Measurements from ENCODE around the gene GLOD5.
A peak's percentile ranks its signal among the peaks of the same experiment; 100 is the strongest.
"Not testable (repeated sequence)": the region's sequence is repeated elsewhere in the genome, so short reads cannot be mapped to it uniquely, and the experiment has no call there.

GLOD5 gene

DNA sequence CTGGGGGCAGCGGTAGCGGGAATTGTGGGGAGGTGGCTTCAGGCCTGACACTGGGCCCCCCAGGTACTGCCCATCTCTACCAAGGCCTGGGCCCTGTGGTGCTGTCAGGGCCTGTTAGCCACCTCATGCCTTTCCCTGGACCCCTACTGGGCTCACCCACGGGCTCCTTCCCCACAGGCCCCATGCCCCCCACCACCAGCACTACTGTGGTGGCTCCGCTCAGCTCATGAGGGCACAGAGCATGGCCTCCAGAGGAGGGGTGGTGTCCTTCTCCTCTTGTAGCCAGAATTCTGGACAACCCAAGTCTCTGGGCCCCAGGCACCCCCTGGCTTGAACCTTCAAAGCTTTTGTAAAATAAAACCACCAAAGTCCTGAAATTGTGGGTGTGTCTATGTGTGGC, 32.4 kb downstream of the GLOD5 start:
- DNase-seq (ENCODE audit: low spot score): no peak

- DNase-seq (ENCODE audit: low spot score): no peak
Measured at GRCh38 chrX:48794340-48794910, 32.9 kb downstream of the GLOD5 start.

GRCh38 chrX:48794911-48795515, 33.5 kb downstream of the GLOD5 start:
- no peak for DNase-seq (ENCODE audit: low spot score)

- no peak for DNase-seq (ENCODE audit: low spot score)
Measured at GRCh38 chrX:48798318-48798717, 36.8 kb downstream of the GLOD5 start.

GRCh38 chrX:48800574-48801279, 39.2 kb downstream of the GLOD5 start:
- DNase-seq (ENCODE audit: low spot score): no peak

DNA sequence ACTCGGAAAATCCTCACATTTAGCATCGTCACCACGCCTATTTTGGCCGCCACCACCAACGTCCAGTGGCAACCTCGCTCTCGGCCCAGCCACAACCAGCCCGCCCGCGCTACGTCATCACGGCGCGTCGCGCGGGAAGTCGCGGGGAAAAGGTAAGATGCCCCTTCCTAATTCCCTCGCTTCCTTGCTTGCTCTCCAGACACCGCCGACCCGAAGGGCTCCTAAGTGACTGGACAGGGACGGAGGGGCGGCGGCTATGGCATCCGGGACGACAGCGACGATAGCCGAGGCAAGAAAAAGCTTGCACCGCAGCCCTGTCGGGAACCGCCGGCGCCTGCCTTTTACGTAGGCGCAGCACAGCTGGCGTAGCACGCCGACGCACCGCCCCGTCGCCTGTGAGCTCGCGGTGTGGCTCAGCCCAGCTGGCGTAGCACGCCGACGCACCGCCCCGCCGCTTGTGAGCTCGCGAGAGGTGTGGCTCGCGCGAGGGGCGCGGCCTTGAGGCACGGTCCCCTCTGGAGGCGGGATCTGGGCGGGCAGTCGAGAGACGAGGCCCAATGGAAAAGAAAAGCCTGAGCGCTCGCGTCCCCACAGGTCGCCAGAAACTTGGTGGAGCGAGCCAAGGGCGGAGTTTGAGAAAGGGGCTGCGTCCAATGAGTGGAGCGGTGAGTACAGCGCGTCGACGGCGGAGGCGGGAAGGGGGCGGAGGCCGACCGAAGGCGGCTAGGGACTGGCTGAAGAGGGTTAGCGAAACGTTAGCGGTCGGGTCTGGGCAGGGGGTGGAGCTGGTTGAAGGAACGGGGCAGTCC, 39.9 kb downstream of the GLOD5 start, which contains the start of gene HDAC6:
Gene HDAC6 (plus strand): TSS at position 788 of the 809 bp plus-strand sequence. CDS start 626 bp downstream, outside the sequence.
- DNase-seq (ENCODE audit: low spot score): peak; percentile 98

DNA sequence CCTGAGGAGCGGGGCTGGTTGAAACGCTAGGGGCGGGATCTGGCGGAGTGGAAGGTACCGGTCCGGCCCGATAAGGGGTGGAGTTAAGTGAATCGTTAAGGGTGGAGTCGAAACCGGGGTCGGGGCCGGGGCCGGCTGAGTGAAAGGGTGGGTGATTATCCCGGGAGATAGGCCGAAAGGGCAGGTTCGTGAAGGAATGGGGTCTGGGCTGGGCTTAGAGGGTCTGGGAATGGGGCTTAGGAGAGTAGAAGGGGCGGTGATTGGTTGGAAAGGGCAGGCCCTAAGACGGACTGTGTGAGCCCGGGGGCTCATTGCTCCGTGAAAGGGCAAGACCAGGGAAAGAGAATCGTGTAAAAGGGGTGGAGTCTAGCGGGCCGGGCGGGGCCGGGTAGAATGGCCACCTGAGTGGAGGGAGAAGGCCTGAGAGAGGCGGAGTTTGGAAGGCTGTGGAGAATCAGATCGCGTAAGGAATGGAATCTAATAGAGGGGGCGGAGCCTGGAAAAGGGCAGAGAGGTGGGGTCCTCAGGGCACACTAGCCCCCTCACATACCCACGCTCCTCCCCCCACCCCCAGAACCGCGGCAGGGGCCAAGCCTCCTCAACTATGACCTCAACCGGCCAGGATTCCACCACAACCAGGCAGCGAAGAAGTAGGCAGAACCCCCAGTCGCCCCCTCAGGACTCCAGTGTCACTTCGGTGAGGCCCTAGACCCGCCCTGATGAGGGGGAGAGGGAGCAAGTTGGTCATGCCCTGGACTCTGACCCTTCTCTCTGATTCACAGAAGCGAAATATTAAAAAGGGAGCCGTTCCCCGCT, 40.8 kb downstream of the GLOD5 start:
- DNase-seq (ENCODE audit: low spot score): peak; percentile 84

GRCh38 chrX:48802905-48803200, 41.3 kb downstream of the GLOD5 start:
- no peak for DNase-seq (ENCODE audit: low spot score)

DNA sequence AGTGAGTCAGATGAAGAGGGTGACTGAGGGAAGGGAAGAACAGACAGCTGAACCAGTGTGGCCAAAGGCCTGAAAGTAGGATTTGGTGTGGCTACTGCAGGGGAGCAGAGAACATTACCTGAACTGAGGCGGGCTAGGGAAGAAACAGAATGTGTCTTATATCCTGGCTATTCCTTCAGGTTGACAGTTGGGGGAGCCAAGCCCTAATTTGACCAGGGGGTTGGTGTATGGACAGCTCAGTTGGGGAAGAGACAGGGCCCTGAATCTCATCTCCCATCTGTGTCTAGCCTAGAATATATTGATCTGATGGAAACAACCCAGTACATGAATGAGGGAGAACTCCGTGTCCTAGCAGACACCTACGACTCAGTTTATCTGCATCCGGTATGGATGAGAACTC, 44.5 kb downstream of the GLOD5 start:
- peak; percentile 4 for DNase-seq (ENCODE audit: low spot score)

GRCh38 chrX:48813644-48814043, 52.1 kb downstream of the GLOD5 start:
- no peak for DNase-seq (ENCODE audit: low spot score)

DNA sequence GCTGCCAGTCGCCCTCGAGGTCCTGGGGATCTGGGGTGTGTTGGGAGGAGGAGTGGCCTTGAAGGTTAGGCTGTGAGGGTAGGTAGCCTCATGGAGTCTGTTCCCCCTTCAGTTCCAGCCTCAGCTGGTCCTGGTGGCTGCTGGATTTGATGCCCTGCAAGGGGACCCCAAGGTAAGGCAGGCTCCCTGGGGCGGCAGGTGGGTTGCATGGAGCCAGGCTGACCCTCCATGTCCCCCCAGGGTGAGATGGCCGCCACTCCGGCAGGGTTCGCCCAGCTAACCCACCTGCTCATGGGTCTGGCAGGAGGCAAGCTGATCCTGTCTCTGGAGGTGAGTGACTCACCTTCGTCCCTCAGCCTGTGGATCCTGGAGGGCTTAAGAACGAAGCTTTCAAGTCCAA, 53.2 kb downstream of the GLOD5 start:
- no peak for DNase-seq (ENCODE audit: low spot score)

DNA sequence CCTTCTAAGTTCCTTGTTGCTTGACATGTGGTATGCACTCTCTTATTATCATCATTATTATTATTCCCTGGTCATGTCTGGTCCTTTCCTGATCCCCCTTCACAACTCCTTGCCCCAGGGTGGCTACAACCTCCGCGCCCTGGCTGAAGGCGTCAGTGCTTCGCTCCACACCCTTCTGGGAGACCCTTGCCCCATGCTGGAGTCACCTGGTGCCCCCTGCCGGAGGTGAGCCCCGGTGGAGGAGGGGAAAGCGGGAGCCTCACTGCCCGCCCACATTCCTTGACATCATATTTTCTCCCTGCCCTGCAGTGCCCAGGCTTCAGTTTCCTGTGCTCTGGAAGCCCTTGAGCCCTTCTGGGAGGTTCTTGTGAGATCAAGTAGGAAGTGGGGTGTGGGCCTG, 53.7 kb downstream of the GLOD5 start:
- no peak for DNase-seq (ENCODE audit: low spot score)

GRCh38 chrX:48816014-48816810, 54.7 kb downstream of the GLOD5 start:
- DNase-seq (ENCODE audit: low spot score): no peak

GRCh38 chrX:48818098-48818497, 56.6 kb downstream of the GLOD5 start:
- DNase-seq (ENCODE audit: low spot score): no peak

DNA sequence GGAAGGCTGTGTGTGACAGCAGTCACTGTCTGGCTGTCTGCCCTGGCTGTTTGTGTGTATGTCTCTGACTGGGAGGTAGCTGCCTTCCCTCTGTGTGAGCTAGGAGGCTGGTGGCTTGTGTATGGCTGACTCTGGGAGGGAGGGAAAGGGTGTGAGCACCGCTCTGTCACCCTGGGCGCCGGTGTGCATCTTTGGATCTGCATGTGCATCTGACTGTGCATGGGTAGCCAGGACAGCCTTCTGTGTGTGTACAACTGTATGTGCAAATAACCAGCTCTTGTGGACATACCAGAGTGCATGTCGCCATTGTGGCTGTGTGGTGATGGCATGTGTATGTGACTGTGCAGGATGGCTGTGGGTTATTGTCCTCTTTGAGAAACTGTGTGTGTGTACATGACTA, 57.3 kb downstream of the GLOD5 start:
- DNase-seq (ENCODE audit: low spot score): peak; percentile 25

DNA sequence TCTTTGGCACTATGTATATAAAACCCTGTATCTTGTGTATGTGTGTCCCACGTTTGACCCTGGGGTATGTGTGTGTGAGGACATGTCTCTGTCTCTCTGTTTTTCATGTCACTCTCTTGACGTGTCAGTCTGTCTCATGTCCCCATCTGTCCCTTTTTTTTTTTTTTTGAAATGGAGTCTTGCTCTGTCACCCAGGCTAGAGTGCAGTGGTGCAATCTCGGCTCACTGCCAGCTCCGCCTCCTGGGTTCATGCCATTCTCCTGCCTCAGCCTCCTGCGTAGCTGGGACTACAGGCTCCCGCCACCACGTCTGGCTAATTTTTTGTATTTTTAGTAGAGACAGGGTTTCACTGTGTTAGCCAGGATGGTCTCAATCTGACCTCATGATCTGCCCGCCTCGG, 57.8 kb downstream of the GLOD5 start:
- DNase-seq (ENCODE audit: low spot score): not testable (repeated sequence)

GRCh38 chrX:48823053-48823452, 61.5 kb downstream of the GLOD5 start:
- no peak for DNase-seq (ENCODE audit: low spot score)

All from cerebellar cortex (tissue), 1 donor.